NCI-H2107 treated with DMSO at 0.1 percent for 48 hours (cell line): ENCODE results near the gene CRACR2A.

ENCODE experiments used
- DNase-seq: peaks from one replicate; lab custom pipeline; 2025; ENCODE audit not compliant: unreplicated experiment; lab: John Stamatoyannopoulos, UW

Gene CRACR2A

DNA sequence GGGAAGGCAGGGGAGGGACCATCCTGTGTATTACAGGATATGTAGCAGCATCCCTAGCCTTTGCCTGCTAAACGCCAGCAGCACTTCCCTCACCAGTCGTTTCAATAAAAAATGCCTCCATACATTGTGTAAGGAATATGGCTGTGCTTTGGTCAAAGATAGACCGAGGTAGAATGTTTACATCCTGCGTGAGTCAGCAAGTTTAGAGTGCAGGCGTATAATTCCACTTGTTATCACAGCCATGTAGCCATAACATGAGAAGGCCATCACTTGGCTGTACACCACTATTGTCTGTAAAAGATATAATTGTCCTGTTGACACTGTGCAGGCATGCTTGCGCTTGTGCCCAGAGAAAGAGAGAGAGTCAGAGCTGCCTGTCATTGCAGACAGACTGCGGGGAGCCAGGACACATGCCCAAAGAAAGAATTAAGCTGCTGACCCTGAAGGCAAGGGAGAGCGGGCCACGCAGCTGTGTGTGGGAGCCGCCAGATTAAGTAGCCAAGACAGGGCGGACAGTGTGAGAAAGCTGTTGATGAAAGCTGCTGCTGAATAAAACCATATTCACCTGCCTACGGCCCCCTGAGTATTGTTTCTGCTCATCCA, 68.4 kb downstream of the CRACR2A start:
- DNase-seq, result no peak

DNA sequence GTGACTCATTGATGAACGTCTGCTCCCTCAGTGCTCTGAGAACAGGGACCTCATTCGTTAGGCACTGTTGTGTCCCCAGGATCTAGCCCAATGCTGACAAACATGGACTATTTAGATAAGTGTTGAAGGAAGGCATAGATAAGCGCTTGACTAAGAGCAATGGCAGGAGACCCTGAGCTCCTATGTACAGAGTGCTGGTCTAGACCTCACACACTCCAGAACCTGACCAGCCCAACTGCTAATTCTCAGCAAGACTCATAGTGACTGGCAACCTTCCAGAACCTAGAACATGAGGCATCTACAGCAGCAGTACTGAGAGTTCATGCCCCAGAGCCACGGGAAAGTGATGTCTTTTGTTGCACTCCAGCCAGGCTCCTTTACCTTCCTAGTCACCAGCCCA, 69.2 kb downstream of the CRACR2A start:
- DNase-seq, result no peak

DNA sequence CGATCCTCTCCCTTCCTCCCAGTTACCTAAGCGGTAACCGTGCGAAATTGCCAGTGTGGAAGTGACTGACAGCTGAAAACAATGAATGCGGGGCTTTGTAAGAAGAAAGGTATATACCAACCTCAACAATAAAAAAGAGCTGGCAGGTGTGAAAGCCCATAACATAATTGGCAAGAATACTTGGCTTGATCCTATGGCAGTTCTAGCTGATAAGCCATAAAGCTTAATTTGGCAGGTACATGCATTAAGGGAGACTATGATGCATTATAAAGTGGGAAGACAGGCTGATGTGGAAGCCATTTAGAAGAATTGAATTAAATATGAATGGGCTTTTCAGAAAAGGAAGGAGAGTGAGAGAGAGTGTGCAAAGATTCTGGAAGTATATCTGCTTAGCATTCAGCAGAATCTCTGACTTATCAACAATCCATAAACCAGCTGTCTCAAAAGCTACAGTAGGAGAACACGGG, 71.3 kb downstream of the CRACR2A start:
- DNase-seq, result peak; percentile 89

DNA sequence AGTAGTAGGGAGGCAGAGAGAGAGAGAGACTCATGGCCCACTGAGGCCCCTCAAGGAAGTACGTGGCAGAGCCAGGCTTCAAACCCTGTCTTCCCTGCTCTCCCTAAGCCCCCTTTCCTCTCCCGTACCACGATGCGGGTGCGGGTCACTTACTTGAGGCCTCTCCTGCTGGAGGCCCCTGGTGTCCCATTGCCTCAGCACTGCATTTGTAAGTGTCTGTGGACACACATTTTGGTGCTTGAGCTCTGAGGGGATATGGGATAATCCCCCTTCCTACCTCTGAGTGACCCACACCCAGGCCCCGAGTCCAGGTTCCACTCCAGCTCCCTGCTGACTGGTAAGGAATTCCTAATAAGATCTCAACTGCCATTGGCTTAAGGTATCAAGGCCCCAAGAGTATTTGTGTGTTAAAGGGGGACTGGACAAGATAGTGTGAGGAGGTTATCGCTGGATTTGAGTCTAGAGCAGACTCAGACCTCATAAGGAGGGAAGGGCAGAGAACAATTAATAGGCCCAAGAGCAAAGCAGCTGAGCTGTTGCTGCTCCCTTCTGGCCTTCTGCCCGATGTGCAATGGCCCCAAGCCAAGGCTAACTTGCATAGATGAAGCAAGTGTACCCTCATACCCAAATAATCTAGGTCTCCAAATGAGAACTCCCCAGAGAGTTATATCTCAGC, 71.9 kb downstream of the CRACR2A start:
- no peak for DNase-seq

DNA sequence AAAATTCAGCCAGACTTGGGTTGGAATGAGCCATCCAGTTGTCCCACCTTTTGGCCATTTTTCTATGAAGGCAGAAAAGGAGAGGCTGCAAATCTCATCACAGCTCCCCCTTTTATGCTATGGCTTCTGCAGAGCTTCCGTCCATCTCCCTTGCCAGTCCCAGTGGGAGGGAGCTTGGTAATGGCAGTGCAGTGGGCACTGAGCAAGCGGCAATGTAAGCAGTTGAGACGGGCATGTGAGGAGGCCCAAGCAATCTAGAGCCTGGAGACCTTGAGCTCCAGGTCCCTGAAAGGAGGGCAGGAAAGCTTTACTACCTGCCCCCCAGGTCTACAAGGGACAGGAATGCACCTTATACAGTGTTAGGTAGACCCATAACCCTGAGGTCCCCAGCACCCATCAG, 73.1 kb downstream of the CRACR2A start:
- no peak for DNase-seq

DNA sequence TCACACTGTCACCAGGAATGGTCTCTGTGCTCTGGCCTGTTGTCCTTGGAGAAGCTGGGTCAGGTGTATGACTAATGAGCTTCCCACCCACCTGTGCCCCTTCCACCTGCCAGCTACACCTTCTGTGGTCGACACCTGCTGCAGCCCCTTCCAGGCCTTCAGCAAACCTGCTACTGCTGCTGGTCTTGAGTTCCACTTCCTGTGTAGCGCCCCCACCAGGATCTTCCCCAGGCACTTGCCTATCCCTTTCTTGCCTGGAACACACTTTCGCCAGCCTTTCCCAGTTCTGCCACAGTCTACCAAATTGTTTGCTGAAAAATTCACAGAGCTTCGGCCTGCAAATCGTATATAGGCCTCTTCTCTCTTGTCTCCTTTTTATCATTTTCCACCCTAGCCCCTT, 75.3 kb downstream of the CRACR2A start:
- DNase-seq, result no peak

DNA sequence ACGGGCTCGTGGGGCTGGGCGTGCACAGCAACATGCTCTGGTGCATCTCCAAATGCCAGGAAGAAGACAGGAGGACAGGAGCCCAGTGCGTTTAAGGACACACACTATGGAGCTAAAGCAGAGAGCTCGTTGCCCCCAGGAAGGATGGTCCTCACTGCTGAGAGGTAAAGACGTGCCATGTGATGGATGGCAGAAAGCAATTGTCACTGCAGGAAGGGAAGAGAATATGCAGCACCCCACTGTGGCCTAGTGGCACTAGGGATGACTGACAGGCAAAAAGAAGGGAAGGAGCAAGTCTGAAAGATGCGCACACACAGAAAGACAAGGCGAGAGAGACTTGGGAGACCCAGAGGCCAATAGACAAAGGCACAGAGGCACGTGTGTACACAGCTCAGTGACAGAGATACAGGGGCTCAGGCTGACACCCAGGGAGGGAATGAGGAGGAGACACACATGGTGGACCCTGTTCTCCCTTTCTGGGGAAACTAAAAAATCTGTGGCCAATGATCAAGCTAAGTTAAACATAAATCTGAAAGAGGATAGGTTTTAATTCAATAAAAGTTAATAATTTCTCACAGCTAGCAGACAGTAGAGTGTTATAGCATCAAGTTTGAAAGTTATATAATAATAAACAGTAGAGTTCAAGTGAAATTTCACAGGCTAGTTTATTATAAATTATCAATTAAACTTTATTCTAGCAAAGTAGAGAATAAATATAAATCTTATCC, 78.8 kb downstream of the CRACR2A start:
- DNase-seq, result no peak

DNA sequence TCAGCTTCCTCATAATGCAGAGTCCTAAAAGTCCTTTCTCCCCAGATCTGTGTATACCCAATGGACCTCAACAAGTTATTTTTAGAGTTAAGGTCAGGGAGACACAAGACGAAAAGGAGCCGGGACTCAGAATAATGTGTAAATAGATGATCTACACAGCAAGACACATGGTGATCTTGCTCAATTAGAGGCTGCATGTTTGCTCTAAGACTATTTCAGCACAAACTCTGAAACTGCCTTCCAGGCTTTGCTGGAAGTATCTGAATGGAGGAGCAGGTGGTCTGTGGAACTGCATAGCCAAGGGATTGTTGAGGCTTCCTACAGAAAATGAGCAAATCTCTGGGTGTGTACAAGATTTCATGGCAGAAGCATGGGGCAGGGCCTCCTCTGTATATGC, 80.8 kb downstream of the CRACR2A start:
- no peak for DNase-seq

DNA sequence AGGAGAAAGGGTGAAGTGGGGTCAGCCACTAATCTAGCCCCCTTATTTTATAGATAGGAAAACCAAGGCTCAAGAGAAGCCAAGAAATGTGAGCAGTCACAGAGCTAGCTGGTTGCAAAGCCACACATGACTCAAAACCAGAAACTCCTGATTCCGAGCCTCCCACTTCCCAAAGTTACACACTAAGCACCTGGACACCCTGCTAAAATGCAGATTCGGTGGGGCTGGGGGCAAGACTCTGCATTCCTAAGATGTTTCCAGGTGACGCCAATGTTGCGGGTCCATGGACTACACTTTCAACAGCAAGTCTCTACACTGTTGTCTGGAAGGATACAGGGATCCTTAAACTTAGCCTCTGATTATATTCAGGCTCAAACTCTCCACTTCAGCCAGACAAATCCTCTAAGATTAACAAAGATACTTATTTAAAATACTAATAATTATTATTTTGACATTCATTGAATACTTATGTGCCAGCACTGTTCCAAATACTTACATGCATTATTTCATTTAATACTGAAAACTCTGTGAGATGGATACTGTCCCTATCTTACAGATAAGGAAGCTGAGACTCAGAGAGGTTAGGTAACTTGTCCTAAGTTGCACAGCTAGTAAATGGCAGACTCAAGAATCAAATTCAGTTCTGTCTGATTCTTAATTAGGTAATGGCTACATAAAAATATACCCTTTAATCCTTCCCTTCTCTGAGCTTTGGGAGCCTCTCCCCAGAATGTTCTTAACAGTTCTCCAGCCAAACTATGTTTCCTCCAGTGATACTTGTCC, 81.4 kb downstream of the CRACR2A start:
- no peak for DNase-seq

DNA sequence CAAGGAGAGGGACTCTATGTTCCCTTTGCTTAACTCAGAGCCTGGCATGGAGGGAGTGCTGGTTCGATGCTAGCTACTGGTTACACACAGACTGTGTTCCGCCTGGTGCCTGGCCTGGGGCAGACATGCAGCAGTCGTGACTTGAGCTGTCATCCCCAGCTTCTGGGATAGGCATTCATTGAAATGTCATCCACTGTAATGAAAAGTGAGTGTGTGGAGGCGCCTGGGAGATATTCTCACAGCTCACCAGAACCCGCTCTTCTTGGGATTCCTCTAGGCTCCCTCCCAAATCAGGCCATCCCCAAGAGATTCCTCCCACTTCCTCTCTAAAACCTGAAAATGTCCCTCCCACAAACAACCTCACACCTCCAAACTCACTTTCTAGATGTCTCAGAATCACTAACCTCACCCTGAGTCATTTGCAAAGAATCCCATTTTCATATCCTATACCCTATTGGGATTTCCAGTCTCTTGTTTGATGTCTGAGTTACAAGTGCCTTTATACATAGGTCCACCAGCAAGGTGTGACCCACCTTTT, 82.8 kb downstream of the CRACR2A start:
- no peak for DNase-seq

DNA sequence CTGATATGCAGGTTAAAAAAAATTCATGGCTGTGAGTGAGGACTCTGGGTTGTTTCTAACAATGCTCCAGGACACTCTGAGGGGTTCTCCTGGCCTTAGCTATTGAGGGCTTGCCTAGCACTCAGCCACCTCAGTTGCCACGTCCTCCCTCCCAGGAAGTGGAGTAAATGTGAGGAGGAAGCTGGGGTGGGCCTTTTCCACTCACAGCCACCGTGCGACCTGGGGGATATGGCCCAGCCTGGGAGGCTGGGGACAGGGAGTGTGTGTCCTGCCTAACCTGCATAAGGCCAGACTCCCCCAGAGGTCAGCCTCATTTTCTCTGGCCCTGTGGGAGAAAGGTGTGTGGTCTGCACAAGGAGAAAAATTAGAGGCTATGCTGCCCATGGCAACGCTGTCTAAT, 83.3 kb downstream of the CRACR2A start:
- DNase-seq, result no peak

DNA sequence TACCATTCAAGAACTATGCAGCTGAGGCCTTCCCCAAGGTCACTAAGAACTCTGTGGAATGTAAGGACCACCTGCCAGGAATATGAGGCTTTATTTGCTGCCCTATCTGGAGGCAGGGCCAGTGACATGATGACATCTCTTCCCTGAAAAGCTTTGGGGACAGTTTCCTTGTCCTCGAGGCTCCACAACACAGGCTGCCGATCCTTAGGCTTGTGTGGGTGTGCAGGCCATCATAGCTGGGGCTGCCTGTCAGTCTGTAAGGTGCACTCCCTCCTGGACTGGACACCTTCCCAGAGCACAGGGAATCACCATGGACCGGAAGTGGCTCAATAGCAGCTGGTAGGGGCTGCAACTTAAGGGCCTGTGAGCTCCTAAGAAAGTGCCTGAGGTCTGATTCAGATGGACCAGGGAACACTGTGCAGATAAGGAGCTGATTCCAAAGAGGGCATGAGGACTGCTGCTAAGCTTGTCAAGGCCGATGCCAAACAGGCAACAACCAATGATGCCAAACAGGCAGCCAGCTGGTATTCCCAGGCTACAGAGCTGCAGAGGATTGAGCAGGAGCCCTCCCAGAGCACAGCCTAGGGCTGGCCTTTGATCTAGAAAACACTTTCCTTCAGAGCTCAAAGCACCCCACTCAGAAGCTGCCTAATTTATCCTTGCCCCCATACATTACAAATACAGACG, 84.3 kb downstream of the CRACR2A start:
- no peak for DNase-seq

DNA sequence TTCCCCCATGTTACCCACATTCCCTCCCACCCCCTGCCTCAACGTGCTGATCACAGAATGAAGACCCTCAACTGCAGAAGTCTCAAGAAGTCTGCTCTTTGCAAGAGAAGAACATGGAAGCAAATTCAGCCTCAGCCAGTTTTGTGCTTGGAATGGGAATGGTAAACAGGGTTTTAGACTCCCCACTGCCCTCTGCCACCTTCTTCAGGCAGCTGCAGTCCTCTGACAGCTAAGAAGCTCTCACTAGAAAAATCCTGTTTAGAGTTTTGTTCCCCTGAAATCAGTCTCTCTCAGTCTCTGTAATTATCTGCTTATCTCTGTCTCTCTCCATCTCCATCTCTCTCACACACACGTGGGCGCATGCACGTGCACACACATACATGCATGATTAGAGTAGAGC, 85.4 kb downstream of the CRACR2A start:
- no peak for DNase-seq

DNA sequence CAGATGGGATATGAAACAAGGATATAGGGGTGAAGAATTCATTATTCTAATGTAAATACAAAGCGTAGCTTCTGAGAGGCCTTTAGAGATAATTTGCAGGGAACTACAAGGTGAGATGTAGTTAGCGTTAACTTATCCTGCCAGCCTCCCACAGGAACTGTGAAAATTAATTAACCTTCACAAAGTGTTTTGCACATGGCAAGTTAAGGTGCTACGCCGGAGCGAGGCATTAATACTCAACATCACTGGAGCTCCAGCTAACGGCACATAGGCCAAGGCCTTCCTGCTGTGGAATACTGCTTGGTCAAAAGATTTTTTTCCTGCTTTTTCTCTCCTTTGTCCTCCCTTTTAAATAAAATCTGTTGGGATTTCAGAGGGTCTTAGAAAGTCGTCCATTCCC, 86.5 kb downstream of the CRACR2A start:
- DNase-seq, result no peak

DNA sequence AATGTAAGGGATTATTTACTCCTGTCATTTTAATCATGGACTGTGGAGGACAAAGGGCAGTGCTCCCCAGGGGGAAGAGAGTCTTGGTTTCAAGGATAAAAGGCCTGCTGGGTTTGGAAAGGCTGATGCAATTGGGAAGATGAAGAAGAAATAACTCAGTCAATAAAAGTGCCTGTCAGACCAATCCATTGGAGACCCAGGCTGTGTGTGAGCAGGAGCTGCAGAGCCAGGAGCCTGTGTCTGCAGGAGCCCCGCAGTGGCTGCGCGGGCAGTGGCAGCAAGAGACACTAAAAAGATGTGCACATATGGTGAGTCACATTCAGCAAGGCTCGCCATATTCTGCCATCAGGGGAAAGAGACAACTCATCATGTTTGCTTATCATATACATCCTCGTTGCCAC, 90.4 kb downstream of the CRACR2A start:
- peak; percentile 94 for DNase-seq

DNA sequence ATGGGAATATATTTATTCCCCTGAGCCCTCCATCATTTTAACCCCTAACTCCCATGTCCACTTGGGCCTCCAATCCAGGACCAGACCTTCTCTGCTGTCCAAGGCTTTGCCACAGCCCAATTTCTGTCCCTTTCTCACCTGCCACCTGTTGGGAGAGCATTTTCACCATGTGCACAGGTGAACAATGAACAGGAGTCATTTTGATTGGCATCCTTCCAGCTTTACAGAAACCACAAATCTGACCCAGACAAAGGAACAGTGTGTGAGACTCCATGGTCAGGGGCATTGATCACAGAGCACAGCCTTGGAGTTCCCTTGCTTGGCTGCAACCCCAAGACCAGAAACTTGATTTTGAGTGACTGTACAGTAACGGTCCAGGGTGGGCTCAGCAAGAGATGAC, 91.9 kb downstream of the CRACR2A start:
- peak; percentile 88 for DNase-seq

DNA sequence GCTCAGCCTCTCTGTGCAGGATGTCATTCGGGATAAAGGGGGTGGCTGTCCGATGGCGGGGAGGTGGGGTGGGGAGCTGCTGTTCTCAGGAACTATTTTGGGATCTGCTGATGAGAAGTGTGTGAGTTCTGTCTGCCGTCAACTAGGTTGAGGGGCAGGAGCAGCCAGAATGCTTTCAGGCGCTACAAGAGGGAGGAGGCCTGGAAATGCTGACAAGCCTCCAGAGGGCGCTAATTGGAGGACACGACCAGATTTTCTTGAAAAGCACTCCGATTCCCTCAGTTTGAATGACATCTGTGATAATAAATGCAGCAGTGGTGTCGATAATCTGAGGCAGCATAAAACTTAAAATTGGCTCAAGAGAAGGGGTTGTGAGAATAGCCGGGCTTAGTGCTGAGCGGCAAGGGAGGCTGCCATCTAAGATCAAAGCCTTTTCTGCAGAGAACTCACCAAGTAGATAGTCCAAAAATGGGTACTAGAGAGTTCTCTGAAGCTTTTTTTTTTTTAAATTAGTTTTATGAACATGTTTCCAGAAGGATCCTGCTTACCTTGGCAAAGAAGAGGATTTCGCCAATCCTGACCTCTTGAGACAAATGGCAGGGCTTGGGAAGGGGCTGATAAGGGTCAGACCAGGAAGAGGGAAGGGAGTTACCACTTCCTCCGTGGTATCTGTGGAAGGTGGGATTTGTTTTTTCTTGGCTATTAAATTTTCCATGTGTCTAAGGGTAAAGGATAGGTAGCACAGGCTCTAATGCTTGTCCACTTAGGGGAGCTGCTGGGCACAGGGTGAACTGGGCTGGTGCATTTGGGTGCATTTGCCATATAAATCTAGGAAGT, 94.4 kb downstream of the CRACR2A start:
- no peak for DNase-seq

DNA sequence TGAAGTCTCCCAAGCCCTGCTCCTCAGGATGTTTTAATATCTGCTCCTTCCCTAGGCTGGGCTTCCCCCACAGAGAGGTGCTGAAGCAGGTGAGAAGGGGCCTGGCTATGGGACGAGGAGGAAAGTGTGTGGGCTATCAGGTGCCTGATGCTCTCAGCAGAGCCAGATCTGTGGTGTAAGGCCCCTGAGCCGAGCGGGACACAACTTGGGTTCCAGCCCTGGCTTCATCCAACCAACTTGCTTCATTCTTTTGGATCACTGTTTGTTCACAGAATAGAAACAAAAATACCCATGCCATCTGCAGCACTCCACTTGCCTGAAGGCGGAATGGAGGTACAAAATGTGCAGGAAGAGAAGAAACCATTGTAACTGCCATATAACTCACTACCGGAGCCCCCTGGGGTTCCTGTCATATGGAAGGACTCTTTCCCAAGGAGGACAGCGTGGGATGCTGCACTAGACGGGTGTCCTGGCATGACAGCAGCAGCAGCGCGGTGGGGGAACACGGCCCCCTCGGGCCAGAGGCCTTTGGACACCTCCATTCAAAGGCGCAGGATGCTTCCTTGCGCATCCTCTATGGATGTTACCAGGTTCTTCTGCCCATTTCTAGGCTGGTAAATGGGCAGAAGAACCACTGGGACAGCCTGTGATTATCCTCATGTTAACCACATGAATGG, 95.8 kb downstream of the CRACR2A start:
- no peak for DNase-seq

DNA sequence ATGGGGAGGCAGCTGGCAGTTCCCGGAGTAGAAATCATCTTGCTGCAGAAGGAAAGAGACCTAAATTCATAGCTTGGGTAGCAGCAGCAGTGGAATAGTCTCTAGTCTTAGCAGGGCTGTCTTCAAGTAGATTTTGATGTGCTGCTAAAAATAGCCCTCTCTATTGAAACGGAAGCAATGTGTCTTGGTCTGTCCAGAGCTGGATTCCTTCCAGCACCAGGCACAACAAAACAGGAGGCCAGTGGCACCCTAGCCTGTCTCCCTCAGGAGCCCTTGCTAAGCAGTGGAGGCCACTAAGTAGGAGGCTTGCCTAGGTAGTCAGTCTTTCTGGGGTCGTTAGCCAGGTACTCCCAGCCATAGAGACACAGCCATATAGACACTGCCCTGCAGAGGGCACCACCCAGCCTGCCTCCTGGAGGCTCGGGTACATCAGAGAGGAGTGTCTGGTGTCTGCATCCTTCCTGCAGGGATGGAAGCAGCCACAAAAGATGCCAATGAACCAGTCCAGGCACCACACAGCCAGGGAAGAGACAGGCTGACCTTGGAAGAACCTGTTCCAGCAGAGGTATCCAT, 97.5 kb downstream of the CRACR2A start:
- DNase-seq, result peak; percentile 19
